A673 (cell line): ENCODE measurements around the gene RPL14.

Experiments used
- CTCF ChIP-seq: fragments of 300-800, 200-600 bp; sonication (generic); conservative IDR thresholded peaks from 2 replicates; pipeline ENCODE4 v1.5.1; 2017; ENCODE audit warnings: low read depth, mild to moderate bottlenecking, antibody characterized with exemption, low read length, moderate library complexity, mixed read lengths
- EZH2 ChIP-seq: fragments of 200-600 bp; sonication (generic); IDR thresholded peaks from 2 replicates; pipeline ENCODE4 v1.6.1; 2017; ENCODE audit warnings: borderline replicate concordance, low read depth, mild to moderate bottlenecking, mixed read lengths, antibody characterized with exemption, low read length; ENCODE audit not compliant: poor library complexity, severe bottlenecking

GRCh38 chr3:40505599-40506462 is 48.7 kb downstream of the RPL14 start, which contains the start of gene ZNF620:
- TF ChIP-seq CTCF: peak; percentile 19; the same call in 1 of the 2 replicates
- no peak for TF ChIP-seq EZH2
